GM23338 (cell line): Measurements from ENCODE around the gene CAMTA1. TPM values are rescaled to one million over a fixed set of nuclear protein-coding genes. Genes with fewer than 3 reads are reported as not detected.

Experiments
- ATAC-seq: fragments of 200-7000 bp; cut with Tn5 transposase; 3 replicates; pipeline ENCODE4 v1.9.1; 2020
- DNase-seq: peaks from one replicate; pipeline ENCODE4 v3.0.0-alpha.2; 2015; ENCODE audit warnings: low spot score
- H2AFZ ChIP-seq: fragments of 200-600 bp; sonication (generic); 2 replicates; pipeline ENCODE4 v1.8.0; 2016; ENCODE audit warnings: antibody characterized with exemption, mild to moderate bottlenecking, moderate library complexity
- H3F3A ChIP-seq: fragments of 200-600 bp; sonication (generic); replicated peaks from 2 replicates; pipeline ENCODE4 v1.8.0; 2017; ENCODE audit warnings: antibody characterized with exemption, mixed run types, low read depth
- H3K27ac ChIP-seq: fragments of 200-600 bp; sonication (generic); 2 replicates; pipeline ENCODE4 v1.6.1; 2016; ENCODE audit warnings: low read depth
- H3K27me3 ChIP-seq: fragments of 200-600 bp; sonication (generic); 2 replicates; pipeline ENCODE4 v1.8.0; 2016; ENCODE audit warnings: mild to moderate bottlenecking, mixed run types, moderate library complexity; ENCODE audit not compliant: insufficient read depth
- H3K36me3 ChIP-seq: fragments of 200-600 bp; sonication (generic); 2 replicates; pipeline ENCODE4 v1.8.0; 2016; ENCODE audit warnings: mild to moderate bottlenecking; ENCODE audit not compliant: insufficient read depth
- H3K4me1 ChIP-seq: fragments of 200-600 bp; sonication (generic); 2 replicates; pipeline ENCODE4 v1.8.0; 2016; ENCODE audit warnings: mild to moderate bottlenecking, moderate library complexity; ENCODE audit not compliant: insufficient read depth
- H3K4me2 ChIP-seq: fragments of 200-600 bp; sonication (generic); 2 replicates; pipeline ENCODE4 v1.7.1; 2017; ENCODE audit warnings: mixed run types
- H3K4me3 ChIP-seq: fragments of 200-600 bp; sonication (generic); 2 replicates; pipeline ENCODE4 v1.6.1; 2016; ENCODE audit warnings: mixed run types
- H3K79me2 ChIP-seq: fragments of 200-600 bp; sonication (generic); replicated peaks from 2 replicates; pipeline ENCODE4 v1.8.0; 2017; ENCODE audit warnings: mild to moderate bottlenecking; ENCODE audit not compliant: insufficient read depth
- H3K9me2 ChIP-seq: fragments of 200-600 bp; sonication (generic); 2 replicates; pipeline ENCODE4 v1.8.0; 2017; ENCODE audit not compliant: insufficient read depth
- H4K20me1 ChIP-seq: fragments of 200-600 bp; sonication (generic); replicated peaks from 2 replicates; pipeline ENCODE4 v1.8.0; 2017; ENCODE audit warnings: mild to moderate bottlenecking; ENCODE audit not compliant: insufficient read depth
- H3K27ac Mint-ChIP-seq: 2 replicates; pipeline ENCODE4 v1.8.0; 2020; ENCODE audit warnings: inconsistent platforms, mild to moderate bottlenecking, moderate library complexity, mixed read lengths
- H3K27me3 Mint-ChIP-seq: 3 replicates; pipeline ENCODE4 v1.8.0; 2022; ENCODE audit warnings: low read depth, mild to moderate bottlenecking, moderate library complexity, mixed read lengths, inconsistent platforms; ENCODE audit not compliant: insufficient read depth, poor library complexity
- H3K36me3 Mint-ChIP-seq: 3 replicates; pipeline ENCODE4 v1.8.0; 2021; ENCODE audit warnings: low read depth, mild to moderate bottlenecking, inconsistent platforms, moderate library complexity, mixed read lengths
- H3K4me1 Mint-ChIP-seq: 3 replicates; pipeline ENCODE4 v1.8.0; 2020; ENCODE audit warnings: mild to moderate bottlenecking, inconsistent platforms, mixed read lengths
- H3K4me3 Mint-ChIP-seq: 3 replicates; pipeline ENCODE4 v1.8.0; 2021; ENCODE audit warnings: moderate library complexity, mild to moderate bottlenecking, inconsistent platforms, mixed read lengths
- H3K9me3 Mint-ChIP-seq: 3 replicates; pipeline ENCODE4 v1.8.0; 2020; ENCODE audit warnings: moderate library complexity, mild to moderate bottlenecking, inconsistent platforms, mixed read lengths
- CREB1 ChIP-seq: fragments of 250-450 bp; sonication (Bioruptor Pico); IDR thresholded peaks from 2 replicates; pipeline ENCODE4 v1.5.0; 2020; ENCODE audit warnings: low read depth, mild to moderate bottlenecking, moderate library complexity
- EZH2 ChIP-seq: fragments of 200-600 bp; sonication (generic); IDR thresholded peaks from one replicate; pipeline ENCODE4 v1.8.0; 2017; ENCODE audit warnings: antibody characterized with exemption, mild to moderate bottlenecking, low read depth; ENCODE audit not compliant: unreplicated experiment
- EZH2phosphoT487 ChIP-seq: fragments of 200-600 bp; sonication (generic); IDR thresholded peaks from one replicate; pipeline ENCODE4 v1.8.1; 2018; ENCODE audit warnings: antibody characterized with exemption; ENCODE audit not compliant: unreplicated experiment
- JUNB ChIP-seq: IDR thresholded peaks from one replicate; pipeline ENCODE4 v1.6.1; 2016; ENCODE audit warnings: antibody characterized with exemption; ENCODE audit not compliant: unreplicated experiment
- NANOG ChIP-seq: IDR thresholded peaks from 2 replicates; pipeline ENCODE4 v1.6.1; 2016; ENCODE audit warnings: antibody characterized with exemption, borderline replicate concordance
- POLR2AphosphoS5 ChIP-seq: IDR thresholded peaks from 2 replicates; pipeline ENCODE4 v1.6.1; 2016; ENCODE audit warnings: antibody characterized with exemption, low read depth
- STAT1 ChIP-seq: IDR thresholded peaks from one replicate; pipeline ENCODE4 v1.6.1; 2016; ENCODE audit warnings: antibody characterized with exemption; ENCODE audit not compliant: unreplicated experiment
- ZNF114 ChIP-seq: fragments of 250-450 bp; sonication (Bioruptor Pico); IDR thresholded peaks from 2 replicates; pipeline ENCODE4 v1.5.0; 2020; ENCODE audit warnings: mild to moderate bottlenecking, moderate library complexity
- ZNF331 ChIP-seq: fragments of 250-450 bp; sonication (Bioruptor Pico); IDR thresholded peaks from 2 replicates; pipeline ENCODE4 v1.5.0; 2020; ENCODE audit warnings: low read depth, mild to moderate bottlenecking, moderate library complexity
- polyA plus RNA-seq: library from polyadenylated mRNA; unstranded; fragments of >200 nt; fragmentation: Nextera tagmentation; extraction: Ambion mirVana; gene quantifications from 2 replicates; pipeline ENCODE4 v1.2.1, GENCODE V29; 2016
- total RNA-seq: library from RNA; depleted of rRNA; stranded (reverse); fragments of >200 nt; shearing (Covaris generic); gene quantifications from 2 replicates; pipeline ENCODE4 v1.2.3, GENCODE V29; 2014
- TF ChIP-seq, protein P1 (sequence below): fragments of 250-450 bp; sonication (Bioruptor Pico); IDR thresholded peaks from 2 replicates; pipeline ENCODE4 v1.5.0; 2020; ENCODE audit warnings: mild to moderate bottlenecking, moderate library complexity
- TF ChIP-seq, protein P2 (sequence below): IDR thresholded peaks from 2 replicates; pipeline ENCODE4 v1.6.1; 2016; ENCODE audit warnings: antibody characterized with exemption
- TF ChIP-seq, protein P3 (sequence below): IDR thresholded peaks from one replicate; pipeline ENCODE4 v1.6.1; 2018; ENCODE audit warnings: antibody characterized with exemption; ENCODE audit not compliant: unreplicated experiment
- TF ChIP-seq, protein P4 (sequence below), 2 experiments: fragments of 200-600 bp in 1 of 2; sonication (generic) in 1 of 2; conservative IDR thresholded peaks; 2 replicates each; pipeline versions ENCODE4 v1.5.1 to v1.6.1; 2016 to 2017; ENCODE audit warnings: antibody characterized with exemption in 2 of 2, low read depth in 2 of 2, mild to moderate bottlenecking in 2 of 2, moderate library complexity in 1 of 2

The CAMTA1 gene
- total and polyA plus RNA-seq, 2 experiments from 2014 or later = 115 to 519 TPM

DNA sequence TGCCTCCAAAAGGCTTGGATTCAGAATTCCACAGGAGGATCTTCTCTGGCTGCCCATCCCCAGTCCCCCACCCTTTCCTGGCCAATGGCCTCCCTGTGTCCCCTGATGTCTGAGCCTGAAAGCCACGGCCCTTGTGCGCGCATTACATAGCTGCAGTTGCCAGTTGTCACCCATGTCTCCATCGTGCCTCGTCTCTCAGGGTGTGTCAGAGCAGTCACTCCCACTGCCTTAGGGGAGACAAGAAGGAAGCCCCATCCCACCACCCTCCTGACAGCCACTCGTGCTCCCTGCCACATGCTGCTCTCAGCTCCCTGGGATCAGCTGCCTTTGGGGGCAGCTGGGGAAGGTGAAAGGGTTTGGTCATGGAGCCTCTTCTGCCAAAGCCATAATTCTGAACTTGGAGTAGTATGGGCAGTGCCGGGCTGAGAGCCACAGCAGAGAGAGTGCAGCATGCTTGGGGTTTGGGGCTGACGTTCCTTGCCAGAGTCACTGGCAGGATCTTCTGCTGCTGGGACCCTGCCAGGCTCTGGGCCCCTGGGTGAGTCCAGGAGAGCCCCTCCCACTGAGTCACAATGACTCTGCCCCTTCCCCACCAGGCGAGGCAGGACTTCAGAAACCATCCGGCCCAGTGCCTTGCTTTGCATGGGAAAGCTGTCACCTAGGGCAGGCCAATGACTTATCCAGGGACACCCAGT is 700.0 kb downstream of the CAMTA1 start:
- Mint-ChIP-seq H3K27ac (no peak overlapping the region), H3K4me3 (no peak overlapping the region), H3K9me3 (no peaks in the 10 kb centered on the region), H3K36me3 (no peaks in the 10 kb centered on the region), H3K27me3 (peaks cover 3% of the 10 kb centered on the region), H3K4me1 (peaks cover 6% of the 10 kb centered on the region; the same call in 2 of the 3 replicates)
- Histone ChIP-seq H3K27ac (no peak overlapping the region), H2AFZ (no peak overlapping the region), H3K79me2 (no peaks in the 10 kb centered on the region), H3K9me2 (no peaks in the 10 kb centered on the region), H3K4me3 (no peak overlapping the region), H3K36me3 (no peaks in the 10 kb centered on the region), H3K27me3 (no peaks in the 10 kb centered on the region), H3K4me2 (no peak overlapping the region), H3K4me1 (no peaks in the 10 kb centered on the region), H4K20me1 (no peaks in the 10 kb centered on the region), H3F3A (0 out of 2 replicates have a peak, but pooled peaks cover 4% of the 10 kb centered on the region)
- ATAC-seq (no peak), DNase-seq (no peak)
- TF ChIP-seq ZNF114 (CRISPR knock-in tag) (no peak), STAT1 (no peak), POLR2AphosphoS5 (no peak), EZH2 (no peak), ZNF331 (CRISPR knock-in tag) (no peak), CREB1 (CRISPR knock-in tag) (no peak), NANOG (no peak), JUNB (no peak), EZH2phosphoT487 (no peak)
- TF ChIP-seq, protein P1, sequence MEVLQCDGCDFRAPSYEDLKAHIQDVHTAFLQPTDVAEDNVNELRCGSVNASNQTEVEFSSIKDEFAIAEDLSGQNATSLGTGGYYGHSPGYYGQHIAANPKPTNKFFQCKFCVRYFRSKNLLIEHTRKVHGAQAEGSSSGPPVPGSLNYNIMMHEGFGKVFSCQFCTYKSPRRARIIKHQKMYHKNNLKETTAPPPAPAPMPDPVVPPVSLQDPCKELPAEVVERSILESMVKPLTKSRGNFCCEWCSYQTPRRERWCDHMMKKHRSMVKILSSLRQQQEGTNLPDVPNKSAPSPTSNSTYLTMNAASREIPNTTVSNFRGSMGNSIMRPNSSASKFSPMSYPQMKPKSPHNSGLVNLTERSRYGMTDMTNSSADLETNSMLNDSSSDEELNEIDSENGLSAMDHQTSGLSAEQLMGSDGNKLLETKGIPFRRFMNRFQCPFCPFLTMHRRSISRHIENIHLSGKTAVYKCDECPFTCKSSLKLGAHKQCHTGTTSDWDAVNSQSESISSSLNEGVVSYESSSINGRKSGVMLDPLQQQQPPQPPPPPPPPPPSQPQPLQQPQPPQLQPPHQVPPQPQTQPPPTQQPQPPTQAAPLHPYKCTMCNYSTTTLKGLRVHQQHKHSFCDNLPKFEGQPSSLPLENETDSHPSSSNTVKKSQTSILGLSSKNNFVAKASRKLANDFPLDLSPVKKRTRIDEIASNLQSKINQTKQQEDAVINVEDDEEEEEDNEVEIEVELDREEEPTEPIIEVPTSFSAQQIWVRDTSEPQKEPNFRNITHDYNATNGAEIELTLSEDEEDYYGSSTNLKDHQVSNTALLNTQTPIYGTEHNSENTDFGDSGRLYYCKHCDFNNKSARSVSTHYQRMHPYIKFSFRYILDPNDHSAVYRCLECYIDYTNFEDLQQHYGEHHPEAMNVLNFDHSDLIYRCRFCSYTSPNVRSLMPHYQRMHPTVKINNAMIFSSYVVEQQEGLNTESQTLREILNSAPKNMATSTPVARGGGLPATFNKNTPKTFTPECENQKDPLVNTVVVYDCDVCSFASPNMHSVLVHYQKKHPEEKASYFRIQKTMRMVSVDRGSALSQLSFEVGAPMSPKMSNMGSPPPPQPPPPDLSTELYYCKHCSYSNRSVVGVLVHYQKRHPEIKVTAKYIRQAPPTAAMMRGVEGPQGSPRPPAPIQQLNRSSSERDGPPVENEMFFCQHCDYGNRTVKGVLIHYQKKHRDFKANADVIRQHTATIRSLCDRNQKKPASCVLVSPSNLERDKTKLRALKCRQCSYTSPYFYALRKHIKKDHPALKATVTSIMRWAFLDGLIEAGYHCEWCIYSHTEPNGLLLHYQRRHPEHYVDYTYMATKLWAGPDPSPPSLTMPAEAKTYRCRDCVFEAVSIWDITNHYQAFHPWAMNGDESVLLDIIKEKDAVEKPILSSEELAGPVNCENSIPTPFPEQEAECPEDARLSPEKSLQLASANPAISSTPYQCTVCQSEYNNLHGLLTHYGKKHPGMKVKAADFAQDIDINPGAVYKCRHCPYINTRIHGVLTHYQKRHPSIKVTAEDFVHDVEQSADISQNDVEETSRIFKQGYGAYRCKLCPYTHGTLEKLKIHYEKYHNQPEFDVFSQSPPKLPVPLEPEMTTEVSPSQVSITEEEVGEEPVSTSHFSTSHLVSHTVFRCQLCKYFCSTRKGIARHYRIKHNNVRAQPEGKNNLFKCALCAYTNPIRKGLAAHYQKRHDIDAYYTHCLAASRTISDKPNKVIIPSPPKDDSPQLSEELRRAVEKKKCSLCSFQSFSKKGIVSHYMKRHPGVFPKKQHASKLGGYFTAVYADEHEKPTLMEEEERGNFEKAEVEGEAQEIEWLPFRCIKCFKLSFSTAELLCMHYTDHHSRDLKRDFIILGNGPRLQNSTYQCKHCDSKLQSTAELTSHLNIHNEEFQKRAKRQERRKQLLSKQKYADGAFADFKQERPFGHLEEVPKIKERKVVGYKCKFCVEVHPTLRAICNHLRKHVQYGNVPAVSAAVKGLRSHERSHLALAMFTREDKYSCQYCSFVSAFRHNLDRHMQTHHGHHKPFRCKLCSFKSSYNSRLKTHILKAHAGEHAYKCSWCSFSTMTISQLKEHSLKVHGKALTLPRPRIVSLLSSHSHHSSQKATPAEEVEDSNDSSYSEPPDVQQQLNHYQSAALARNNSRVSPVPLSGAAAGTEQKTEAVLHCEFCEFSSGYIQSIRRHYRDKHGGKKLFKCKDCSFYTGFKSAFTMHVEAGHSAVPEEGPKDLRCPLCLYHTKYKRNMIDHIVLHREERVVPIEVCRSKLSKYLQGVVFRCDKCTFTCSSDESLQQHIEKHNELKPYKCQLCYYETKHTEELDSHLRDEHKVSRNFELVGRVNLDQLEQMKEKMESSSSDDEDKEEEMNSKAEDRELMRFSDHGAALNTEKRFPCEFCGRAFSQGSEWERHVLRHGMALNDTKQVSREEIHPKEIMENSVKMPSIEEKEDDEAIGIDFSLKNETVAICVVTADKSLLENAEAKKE (CRISPR knock-in tag) = no peak
- TF ChIP-seq, protein P2, sequence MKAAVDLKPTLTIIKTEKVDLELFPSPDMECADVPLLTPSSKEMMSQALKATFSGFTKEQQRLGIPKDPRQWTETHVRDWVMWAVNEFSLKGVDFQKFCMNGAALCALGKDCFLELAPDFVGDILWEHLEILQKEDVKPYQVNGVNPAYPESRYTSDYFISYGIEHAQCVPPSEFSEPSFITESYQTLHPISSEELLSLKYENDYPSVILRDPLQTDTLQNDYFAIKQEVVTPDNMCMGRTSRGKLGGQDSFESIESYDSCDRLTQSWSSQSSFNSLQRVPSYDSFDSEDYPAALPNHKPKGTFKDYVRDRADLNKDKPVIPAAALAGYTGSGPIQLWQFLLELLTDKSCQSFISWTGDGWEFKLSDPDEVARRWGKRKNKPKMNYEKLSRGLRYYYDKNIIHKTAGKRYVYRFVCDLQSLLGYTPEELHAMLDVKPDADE = no peak
- TF ChIP-seq, protein P3, sequence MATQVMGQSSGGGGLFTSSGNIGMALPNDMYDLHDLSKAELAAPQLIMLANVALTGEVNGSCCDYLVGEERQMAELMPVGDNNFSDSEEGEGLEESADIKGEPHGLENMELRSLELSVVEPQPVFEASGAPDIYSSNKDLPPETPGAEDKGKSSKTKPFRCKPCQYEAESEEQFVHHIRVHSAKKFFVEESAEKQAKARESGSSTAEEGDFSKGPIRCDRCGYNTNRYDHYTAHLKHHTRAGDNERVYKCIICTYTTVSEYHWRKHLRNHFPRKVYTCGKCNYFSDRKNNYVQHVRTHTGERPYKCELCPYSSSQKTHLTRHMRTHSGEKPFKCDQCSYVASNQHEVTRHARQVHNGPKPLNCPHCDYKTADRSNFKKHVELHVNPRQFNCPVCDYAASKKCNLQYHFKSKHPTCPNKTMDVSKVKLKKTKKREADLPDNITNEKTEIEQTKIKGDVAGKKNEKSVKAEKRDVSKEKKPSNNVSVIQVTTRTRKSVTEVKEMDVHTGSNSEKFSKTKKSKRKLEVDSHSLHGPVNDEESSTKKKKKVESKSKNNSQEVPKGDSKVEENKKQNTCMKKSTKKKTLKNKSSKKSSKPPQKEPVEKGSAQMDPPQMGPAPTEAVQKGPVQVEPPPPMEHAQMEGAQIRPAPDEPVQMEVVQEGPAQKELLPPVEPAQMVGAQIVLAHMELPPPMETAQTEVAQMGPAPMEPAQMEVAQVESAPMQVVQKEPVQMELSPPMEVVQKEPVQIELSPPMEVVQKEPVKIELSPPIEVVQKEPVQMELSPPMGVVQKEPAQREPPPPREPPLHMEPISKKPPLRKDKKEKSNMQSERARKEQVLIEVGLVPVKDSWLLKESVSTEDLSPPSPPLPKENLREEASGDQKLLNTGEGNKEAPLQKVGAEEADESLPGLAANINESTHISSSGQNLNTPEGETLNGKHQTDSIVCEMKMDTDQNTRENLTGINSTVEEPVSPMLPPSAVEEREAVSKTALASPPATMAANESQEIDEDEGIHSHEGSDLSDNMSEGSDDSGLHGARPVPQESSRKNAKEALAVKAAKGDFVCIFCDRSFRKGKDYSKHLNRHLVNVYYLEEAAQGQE = no peak
- TF ChIP-seq, protein P4, sequence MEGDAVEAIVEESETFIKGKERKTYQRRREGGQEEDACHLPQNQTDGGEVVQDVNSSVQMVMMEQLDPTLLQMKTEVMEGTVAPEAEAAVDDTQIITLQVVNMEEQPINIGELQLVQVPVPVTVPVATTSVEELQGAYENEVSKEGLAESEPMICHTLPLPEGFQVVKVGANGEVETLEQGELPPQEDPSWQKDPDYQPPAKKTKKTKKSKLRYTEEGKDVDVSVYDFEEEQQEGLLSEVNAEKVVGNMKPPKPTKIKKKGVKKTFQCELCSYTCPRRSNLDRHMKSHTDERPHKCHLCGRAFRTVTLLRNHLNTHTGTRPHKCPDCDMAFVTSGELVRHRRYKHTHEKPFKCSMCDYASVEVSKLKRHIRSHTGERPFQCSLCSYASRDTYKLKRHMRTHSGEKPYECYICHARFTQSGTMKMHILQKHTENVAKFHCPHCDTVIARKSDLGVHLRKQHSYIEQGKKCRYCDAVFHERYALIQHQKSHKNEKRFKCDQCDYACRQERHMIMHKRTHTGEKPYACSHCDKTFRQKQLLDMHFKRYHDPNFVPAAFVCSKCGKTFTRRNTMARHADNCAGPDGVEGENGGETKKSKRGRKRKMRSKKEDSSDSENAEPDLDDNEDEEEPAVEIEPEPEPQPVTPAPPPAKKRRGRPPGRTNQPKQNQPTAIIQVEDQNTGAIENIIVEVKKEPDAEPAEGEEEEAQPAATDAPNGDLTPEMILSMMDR (conservative IDR thresholded peaks at IDR 0.05; ENCODE audit: low read depth in 2 of 2) = no peak
